Skeletal muscle tissue (tissue), 4 donors: ENCODE data around the gene FAM83D. TPM values are rescaled to one million over a fixed set of nuclear protein-coding genes. Genes with fewer than 3 reads are reported as not detected.

Experiments used
- H3K27ac ChIP-seq: one replicate; pipeline ENCODE4 v1.7.0; 2013; ENCODE audit warnings: mild to moderate bottlenecking, low read depth, low read length, inconsistent platforms
- H3K27me3 ChIP-seq, 3 donors: one replicate each; pipeline ENCODE4 v1.7.0; 2013; ENCODE audit warnings: low read length in 3 of 3; ENCODE audit not compliant: control insufficient read depth in 3 of 3, insufficient read depth in 3 of 3
- H3K36me3 ChIP-seq, 3 donors: one replicate each; pipeline ENCODE4 v1.7.0; 2013; ENCODE audit warnings: low read length in 3 of 3; ENCODE audit not compliant: control insufficient read depth in 3 of 3, insufficient read depth in 3 of 3
- H3K4me1 ChIP-seq, 3 donors: one replicate each; pipeline ENCODE4 v1.7.0; 2013; ENCODE audit warnings: low read length in 3 of 3, mild to moderate bottlenecking in 3 of 3; ENCODE audit not compliant: control insufficient read depth in 3 of 3, insufficient read depth in 3 of 3
- H3K4me3 ChIP-seq, 3 donors: one replicate each; pipeline ENCODE4 v1.7.0; 2013; ENCODE audit warnings: low read length in 3 of 3
- H3K9ac ChIP-seq, 3 donors: one replicate each; pipeline ENCODE4 v1.7.0; 2013; ENCODE audit warnings: low read length in 3 of 3, mild to moderate bottlenecking in 3 of 3, moderate library complexity in 2 of 3, low read depth in 1 of 3
- H3K9me3 ChIP-seq, 3 donors: one replicate each; pipeline ENCODE4 v1.7.0; 2013; ENCODE audit warnings: low read length in 3 of 3; ENCODE audit not compliant: control insufficient read depth in 3 of 3
- total RNA-seq: library from RNA; depleted of rRNA; stranded (reverse); fragments of >200 nt; gene quantifications from one replicate; pipeline ENCODE4 v1.2.3, GENCODE V29; 2014
- donor health status: Osteomylitis.

FAM83D gene
- total RNA-seq, 1 donor from 2014 or later = 4.2 TPM

DNA sequence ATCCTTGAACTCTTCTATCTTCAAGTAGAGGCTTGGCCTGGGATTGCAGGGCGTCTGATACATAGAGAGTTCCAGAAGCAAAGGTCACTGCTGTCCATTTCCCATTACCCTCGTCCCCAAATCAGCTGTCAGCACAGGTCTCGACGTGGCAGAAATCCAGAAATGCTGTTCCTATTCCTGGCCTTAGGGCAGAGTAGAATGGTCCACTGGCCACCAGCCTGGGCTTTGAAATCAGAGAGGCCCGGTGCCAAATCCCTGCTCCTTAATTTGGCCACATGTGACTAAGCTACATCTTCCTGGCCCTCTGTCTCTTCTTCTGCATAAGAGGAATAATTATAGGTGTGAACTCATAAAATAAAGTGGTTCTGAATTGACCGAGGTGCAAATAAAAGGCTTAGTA, 40.9 kb upstream of the FAM83D start:
- Histone ChIP-seq H3K36me3 (no peaks in the 10 kb centered on the region), H3K27ac (no peak overlapping the region), H3K4me1 (peaks cover 3% of the 10 kb centered on the region in 3 donors), H3K27me3 (peaks cover 15 to 27% (median 24%) of the 10 kb centered on the region in 3 donors), H3K9me3 (no peaks in the 10 kb centered on the region), H3K9ac (no peak overlapping the region), H3K4me3 (no peak overlapping the region)

- H3K4me3 ChIP-seq = no peak overlapping the region
- H3K27ac ChIP-seq = no peak overlapping the region
- H3K36me3 ChIP-seq = no peaks in the 10 kb centered on the region
- peaks cover 0 to 20% (median 13%) of the 10 kb centered on the region in 3 donors for H3K27me3 ChIP-seq
- no peaks in the 10 kb centered on the region for H3K9me3 ChIP-seq
- no peak overlapping the region for H3K9ac ChIP-seq
- H3K4me1 ChIP-seq = peaks cover 0 to 3% (median 0%) of the 10 kb centered on the region in 3 donors
Observed at GRCh38 chr20:38888059-38888831, 38.0 kb upstream of the FAM83D start.

DNA sequence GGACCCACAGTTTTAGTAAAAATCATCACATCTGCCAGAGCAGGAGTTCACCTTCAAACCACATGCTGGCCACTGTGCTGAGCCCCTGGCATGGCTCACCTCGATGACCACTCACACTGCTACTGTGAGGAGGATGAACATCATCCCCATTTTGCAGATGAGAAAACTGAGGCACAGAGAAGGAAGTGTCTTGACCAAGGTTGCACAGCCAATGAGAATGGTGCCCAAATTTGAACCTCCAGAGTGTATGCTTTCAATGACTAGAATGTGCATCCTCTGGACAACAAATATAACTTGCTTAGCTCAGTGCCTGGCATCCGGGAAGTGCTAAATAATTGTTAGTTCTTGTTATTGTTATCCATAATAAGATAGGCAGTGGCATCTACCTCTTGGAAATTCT, 37.2 kb upstream of the FAM83D start:
- no peak overlapping the region for H3K4me3 ChIP-seq
- H3K9me3 ChIP-seq = no peaks in the 10 kb centered on the region
- H3K4me1 ChIP-seq = peaks cover 0 to 3% (median under 1%) of the 10 kb centered on the region in 3 donors
- H3K36me3 ChIP-seq = no peaks in the 10 kb centered on the region
- H3K27ac ChIP-seq = no peak overlapping the region
- H3K9ac ChIP-seq = no peak overlapping the region
- peaks cover 0 to 24% (median 11%) of the 10 kb centered on the region in 3 donors for H3K27me3 ChIP-seq

GRCh38 chr20:38889792-38890496, 36.3 kb upstream of the FAM83D start:
- peaks cover 6 to 33% (median 16%) of the 10 kb centered on the region in 3 donors for H3K27me3 ChIP-seq
- H3K9ac ChIP-seq = no peak overlapping the region
- H3K4me3 ChIP-seq = no peak overlapping the region
- H3K4me1 ChIP-seq = peaks cover 3 to 7% (median 3%) of the 10 kb centered on the region in 3 donors
- no peaks in the 10 kb centered on the region for H3K36me3 ChIP-seq
- no peaks in the 10 kb centered on the region for H3K9me3 ChIP-seq
- H3K27ac ChIP-seq = no peak overlapping the region

DNA sequence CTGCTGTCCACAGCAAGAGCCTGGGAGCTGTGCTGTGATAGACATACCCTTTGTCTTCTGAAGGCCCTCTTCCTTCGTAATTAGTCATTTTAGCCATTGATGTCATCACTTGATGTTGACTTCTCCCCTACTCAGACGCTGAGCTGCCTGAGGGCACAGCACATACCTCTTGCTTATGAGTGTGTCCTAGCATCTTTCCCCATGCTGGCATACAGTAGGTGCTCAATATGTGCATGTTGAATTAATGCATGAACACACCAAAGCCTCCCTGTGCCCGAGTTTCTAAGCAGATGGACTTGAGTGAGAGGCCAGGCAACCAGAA, 35.8 kb upstream of the FAM83D start:
- H3K27ac ChIP-seq = no peak overlapping the region
- no peak overlapping the region for H3K4me3 ChIP-seq
- H3K4me1 ChIP-seq = peaks cover 3 to 7% (median 3%) of the 10 kb centered on the region in 3 donors
- H3K27me3 ChIP-seq = peaks cover 6 to 33% (median 16%) of the 10 kb centered on the region in 3 donors
- H3K9ac ChIP-seq = no peak overlapping the region
- H3K36me3 ChIP-seq = no peaks in the 10 kb centered on the region
- H3K9me3 ChIP-seq = no peaks in the 10 kb centered on the region

- Histone ChIP-seq H3K27me3 (peaks cover 6 to 33% (median 16%) of the 10 kb centered on the region in 3 donors), H3K27ac (no peak overlapping the region), H3K4me3 (no peak overlapping the region)
Observed at GRCh38 chr20:38892091-38892981, 33.9 kb upstream of the FAM83D start.

DNA sequence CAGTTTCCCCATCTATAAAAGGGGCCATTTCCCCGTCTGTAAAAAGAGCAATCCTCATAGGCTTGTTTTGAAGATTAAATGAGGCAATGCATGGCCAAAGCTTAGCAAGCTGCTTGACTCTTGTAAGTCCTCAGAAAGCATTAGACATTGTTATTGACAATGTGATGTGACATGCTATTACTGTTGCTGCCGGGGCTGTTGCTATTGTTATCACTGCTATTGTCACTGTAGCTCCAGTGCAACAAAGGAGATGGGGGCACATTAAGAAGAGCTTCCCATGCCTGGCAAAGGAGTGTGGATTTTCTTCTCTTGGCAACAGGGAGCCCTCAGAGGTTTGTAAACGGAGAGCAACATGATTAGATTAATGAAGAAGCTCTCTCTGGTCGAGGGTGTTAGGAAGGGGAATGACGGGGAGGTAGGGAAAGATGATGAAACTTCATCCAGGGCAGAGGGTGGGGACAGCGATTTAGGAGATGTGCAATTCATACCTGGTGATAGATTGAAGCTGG, 33.1 kb upstream of the FAM83D start:
- H3K36me3 ChIP-seq = no peaks in the 10 kb centered on the region
- H3K27ac ChIP-seq = no peak overlapping the region
- no peak overlapping the region for H3K9ac ChIP-seq

More at GRCh38 chr20:38892091-38892981, 33.9 kb upstream of the FAM83D start:
- Histone ChIP-seq H3K4me1 (peaks cover 3 to 4% (median 3%) of the 10 kb centered on the region in 3 donors), H3K9ac (no peak overlapping the region), H3K36me3 (no peaks in the 10 kb centered on the region), H3K9me3 (no peaks in the 10 kb centered on the region)

GRCh38 chr20:38893565-38894090, 32.6 kb upstream of the FAM83D start:
- Histone ChIP-seq H3K9me3 (no peaks in the 10 kb centered on the region), H3K4me3 (no peak overlapping the region), H3K27ac (no peak overlapping the region), H3K9ac (no peak overlapping the region), H3K27me3 (peaks cover 6 to 33% (median 16%) of the 10 kb centered on the region in 3 donors), H3K4me1 (peaks cover 3 to 4% (median 3%) of the 10 kb centered on the region in 3 donors), H3K36me3 (no peaks in the 10 kb centered on the region)

More for the DNA sequence above, 33.1 kb upstream of the FAM83D start:
- Histone ChIP-seq H3K4me3 (no peak overlapping the region), H3K27me3 (peaks cover 6 to 33% (median 16%) of the 10 kb centered on the region in 3 donors), H3K9me3 (no peaks in the 10 kb centered on the region), H3K4me1 (peaks cover 3 to 4% (median 3%) of the 10 kb centered on the region in 3 donors)

DNA sequence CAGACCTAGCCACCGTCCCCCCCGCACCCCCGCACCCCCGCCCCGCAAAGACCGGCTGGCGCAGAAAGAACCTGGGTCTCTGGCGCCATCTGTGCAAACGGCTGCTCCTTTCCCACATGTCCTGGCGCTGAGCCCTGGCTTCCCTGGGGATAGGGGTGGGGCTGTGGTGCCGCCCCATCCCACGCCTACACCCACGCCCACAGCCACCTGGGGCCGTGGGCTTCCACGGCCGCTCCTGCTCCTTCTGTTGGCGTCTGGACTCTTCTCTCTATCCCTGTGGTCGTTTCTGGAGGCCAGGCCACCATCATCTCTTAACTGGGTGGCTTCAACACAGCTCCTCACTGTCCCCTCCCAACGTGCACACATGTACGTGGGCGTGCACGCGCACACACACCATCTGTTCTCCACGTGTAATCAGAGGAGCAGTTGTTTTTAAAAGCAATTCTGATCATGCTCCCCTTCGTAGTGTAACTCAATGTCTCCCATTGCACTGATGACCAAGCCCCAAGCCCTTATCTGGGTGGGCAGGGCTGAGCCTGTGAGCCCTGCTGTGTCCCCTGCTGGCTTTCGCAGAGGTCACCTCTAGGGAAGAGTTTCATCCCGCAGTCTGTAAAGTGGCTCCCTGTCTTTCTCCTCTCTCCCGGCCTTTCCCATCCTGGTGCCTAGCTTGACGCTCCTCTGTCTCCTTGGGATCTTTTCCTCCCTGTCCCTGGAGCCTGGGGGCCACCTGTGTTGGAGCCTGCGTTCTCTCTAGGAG, 31.9 kb upstream of the FAM83D start:
- no peaks in the 10 kb centered on the region for H3K9me3 ChIP-seq

More for the DNA sequence above, 31.9 kb upstream of the FAM83D start:
- no peaks in the 10 kb centered on the region for H3K36me3 ChIP-seq
- no peak overlapping the region for H3K27ac ChIP-seq
- H3K27me3 ChIP-seq = peaks cover 8 to 36% (median 16%) of the 10 kb centered on the region in 3 donors
- H3K9ac ChIP-seq = no peak overlapping the region
- H3K4me1 ChIP-seq = peaks cover 3 to 4% (median 3%) of the 10 kb centered on the region in 3 donors
- H3K4me3 ChIP-seq = no peak overlapping the region
